Epithelial cell of proximal tubule (primary cell): Measurements from ENCODE around the gene CCDC137. TPM values are rescaled to one million over a fixed set of nuclear protein-coding genes. Genes with fewer than 3 reads are reported as not detected.

ENCODE experiments used
- DNase-seq: peaks from one replicate; pipeline ENCODE4 v3.0.0-alpha.2; 2011; ENCODE audit warnings: low read depth
- H3K4me3 ChIP-seq: 2 replicates; pipeline ENCODE4 v1.5.1; 2011; ENCODE audit warnings: low read depth, mild to moderate bottlenecking, low read length
- CTCF ChIP-seq: conservative IDR thresholded peaks from 2 replicates; pipeline ENCODE4 v1.5.1; 2012; ENCODE audit warnings: low read depth, mild to moderate bottlenecking, low read length
- total RNA-seq: library from RNA; depleted of rRNA; stranded (reverse); fragments of >200 nt; gene quantifications from 2 replicates; pipeline ENCODE4 v1.2.3, GENCODE V29; 2015

Gene CCDC137
- total RNA-seq, 1 donor from 2014 or later: 32.7 TPM

DNA sequence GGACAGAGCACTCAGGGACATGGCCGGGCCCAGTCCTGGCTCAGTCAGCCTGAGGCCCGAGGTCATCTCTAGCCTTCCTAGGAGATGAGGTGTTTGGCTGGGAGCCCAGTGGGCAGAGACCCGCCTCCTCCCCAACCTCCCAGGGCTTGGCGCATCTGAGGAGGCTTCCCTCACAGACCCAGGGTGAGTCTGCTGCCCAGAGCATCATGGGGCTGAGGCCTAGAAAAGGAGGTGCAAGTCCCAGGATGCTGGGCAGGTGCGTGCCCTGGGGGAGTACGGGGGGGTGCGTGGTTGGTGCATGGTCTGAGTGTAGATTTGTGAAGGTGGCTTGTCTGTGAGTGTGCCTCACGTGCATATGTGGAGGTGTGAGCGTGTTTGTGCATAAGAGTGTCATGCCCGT lies 14.8 kb upstream of the CCDC137 start:
- no peak for TF ChIP-seq CTCF
- DNase-seq: no peak
- H3K4me3 ChIP-seq: no peak overlapping the region

DNA sequence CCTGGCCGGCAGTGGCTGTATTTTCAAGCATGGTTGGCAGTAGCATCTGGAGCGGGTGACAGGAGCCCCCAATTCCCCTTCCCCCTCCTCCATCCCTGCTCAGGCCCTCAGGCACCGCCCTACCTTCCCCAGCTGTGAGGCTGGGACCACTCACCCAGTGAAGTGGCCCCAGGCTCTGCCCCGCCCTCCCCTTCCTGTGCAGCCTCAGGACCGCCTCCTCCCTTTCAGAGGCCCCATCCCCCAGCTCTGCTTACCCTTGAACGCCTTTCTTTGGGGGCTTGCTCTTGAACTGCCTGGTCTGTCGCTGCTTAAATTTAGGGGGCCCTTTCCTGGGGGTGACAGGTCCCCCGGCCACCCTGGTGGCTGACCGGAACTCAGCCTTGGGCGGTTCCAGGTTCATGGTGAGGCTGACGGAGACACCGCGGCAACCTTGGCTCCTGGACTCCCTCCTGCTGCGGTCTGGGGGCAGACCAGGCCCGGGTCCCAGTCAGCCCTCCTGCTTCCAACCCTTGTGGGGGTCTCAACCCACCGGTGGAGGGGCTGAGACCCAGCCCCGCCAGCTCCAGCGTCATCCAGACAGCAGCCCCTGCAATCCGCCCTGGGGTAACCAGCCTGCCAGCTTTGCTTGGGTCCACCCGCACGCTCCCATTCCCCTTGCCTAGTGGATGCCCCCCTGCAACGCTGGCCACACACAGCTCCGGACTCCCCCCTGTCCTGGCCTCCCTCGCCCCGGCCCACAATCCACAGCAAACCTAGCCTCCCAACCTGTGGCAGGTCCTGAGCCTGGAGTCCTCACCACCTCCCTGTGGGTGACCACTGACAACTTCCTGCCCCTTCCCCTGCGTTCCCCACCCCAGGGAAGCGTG lies 13.4 kb upstream of the CCDC137 start:
- no peak for DNase-seq
- no peak overlapping the region for H3K4me3 ChIP-seq
- TF ChIP-seq CTCF: no peak

DNA sequence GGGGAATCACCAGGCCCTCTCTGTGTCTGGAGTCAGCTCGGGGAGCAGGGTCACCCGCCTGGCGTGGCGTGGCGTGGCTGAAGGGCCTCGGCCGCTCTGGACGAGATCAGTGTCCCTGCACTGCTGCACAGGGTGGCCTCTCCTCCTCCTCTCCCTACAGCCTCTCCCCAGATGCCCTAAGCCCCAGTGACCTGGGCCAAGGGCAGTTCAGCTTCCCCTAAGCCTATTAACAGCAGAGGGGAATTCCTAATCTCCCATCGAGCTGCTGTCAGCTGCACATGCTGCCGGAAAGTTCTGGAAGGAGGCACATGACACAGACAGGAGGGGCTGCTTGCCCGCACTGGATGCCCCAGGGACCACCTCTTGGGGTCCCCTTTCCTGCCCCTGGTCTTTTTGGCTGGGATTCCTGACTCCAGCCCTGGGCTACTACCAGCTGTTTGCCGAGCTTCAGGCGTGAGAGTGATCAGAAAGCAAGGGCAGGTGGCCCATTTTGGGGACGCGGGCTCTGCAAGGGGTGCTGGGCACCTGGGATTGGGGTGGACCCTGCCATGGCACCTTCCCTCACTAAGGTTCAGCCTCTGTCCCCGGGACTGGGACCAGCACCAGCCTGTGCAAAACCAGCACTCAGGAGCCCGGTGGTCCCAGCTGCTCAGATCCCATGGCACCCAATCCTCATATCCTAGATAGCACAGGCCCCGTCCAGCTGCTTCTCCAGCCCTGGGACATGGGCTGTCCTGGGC lies 11.0 kb upstream of the CCDC137 start:
- DNase-seq: no peak
- no peak for TF ChIP-seq CTCF
- no peak overlapping the region for H3K4me3 ChIP-seq

DNA sequence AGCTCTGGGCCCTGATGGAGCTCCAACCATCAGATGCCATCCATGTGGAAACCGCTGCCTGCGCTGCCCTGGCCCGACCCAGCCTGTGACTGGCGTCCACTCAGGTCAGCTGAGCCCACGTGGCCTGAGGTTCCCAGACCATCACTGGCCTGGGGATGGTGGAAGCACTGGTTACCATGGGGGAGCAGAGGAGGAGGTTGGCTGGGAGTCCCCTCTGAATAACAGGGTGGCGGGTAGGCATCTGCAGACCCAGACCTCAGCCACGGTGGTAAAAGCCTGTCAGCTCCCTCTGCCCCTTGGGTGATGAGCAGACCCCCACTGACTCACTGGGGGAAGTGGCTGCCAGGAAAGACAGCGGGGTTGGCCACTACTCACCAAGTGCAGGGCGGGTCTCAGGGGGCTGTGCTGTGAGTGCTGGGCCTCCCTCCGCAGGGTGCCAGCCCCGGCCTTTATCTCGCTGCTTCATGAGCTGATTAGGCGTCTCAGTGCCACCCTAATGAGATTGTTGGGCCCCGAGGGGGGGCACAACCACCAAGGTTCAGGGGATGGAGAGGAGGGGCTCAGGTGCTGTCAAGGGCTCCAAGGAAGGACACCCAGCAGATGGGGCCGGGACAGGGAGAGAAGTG lies 10.3 kb upstream of the CCDC137 start, which contains the start of gene PDE6G:
Gene PDE6G, minus strand, starts transcription at position 425 of the 626 bp plus-strand sequence. CDS start 3,237 bp downstream, outside the sequence.
- H3K4me3 ChIP-seq: no peak within 1 kb of the TSS
- DNase-seq: no peak
- TF ChIP-seq CTCF: no peak

DNA sequence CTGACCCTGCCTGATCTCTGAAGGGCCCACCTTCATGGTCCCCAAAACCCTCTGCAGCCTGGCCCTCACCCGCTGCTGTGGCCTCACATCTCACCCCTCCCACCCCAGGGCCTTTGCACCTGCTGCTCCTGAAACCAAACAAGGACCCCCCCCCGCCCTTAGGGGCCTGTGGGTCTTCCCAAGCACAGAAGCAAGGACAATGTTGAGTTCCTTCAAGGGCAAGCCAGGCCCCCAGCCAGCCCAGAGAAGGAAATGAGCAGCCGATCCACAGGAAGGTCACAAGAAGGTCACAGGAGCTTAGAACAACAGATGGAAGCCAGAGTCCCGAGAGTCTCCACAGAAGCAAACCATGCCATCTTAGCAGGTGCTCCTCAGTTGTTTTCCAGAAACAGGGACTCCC lies 9.7 kb upstream of the CCDC137 start:
- TF ChIP-seq CTCF: no peak
- no peak for DNase-seq
- no peak overlapping the region for H3K4me3 ChIP-seq

DNA sequence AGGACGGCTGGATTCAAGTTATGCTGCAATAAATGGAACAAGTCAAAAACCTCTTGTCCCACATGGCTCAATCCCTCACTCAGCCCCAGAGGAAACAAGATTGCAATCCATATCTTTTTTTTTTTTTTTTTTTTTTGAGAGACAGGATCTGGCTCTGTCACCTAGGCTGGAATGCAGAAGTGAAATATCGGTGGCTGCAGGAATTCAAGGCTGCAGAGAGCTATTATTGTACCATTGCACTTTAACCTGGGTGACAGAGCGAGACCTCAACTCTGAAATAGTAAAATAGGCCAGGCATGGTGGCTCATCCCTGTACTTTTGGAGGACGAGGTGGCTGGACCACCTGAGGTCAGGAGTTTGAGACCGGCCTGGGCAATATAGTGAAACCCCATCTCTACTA lies 7.5 kb upstream of the CCDC137 start:
- no peak overlapping the region for H3K4me3 ChIP-seq
- DNase-seq: no peak
- TF ChIP-seq CTCF: no peak
